GM21526 (cell line): ENCODE data around the gene C5.
"Not testable (repeated sequence)": the region's sequence is repeated elsewhere in the genome, so short reads cannot be mapped to it uniquely, and the experiment has no call there.

Experiments
- ATAC-seq: cut with Tn5 transposase; IDR thresholded peaks from one replicate; pipeline ENCODE4 v1.9.1; 2021; ENCODE audit warnings: moderate library complexity; ENCODE audit not compliant: unreplicated experiment, low FRiP score

The C5 gene

GRCh38 chr9:121050128-121050988 lies at the start of gene C5:
Gene C5, minus strand, starts transcription at chr9:121050275. Its CDS starts 29 bp downstream, at chr9:121050246.
- ATAC-seq: no peak

DNA sequence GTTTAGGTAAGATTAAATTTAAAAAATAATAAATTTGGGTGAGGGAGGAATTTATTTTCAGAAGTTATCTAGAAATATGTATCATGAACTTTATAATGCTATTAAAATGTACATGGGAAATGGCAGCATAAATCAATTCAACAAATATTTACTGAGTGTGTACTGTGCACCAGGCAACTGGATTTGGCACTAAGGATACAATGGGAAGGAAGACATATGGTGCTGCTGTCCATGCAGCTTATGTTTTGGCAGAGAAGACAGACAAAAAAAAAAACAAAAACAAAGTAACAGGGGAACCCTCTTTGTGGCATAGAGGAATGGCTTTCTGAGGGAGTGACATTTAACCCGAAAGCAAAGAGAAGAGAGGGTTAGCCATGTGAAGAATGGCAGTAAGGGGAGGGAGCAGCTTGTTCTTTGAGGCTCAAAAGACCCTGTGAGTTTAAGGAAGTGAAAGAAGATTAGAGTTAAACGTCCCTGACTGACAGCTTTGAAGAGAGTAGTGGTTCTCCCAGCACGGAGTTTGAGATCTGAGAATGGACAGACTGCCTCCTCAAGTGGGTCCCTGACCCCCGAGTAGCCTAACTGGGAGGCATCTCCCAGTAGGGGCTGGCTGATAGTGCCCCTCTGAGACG lies 48.6 kb upstream of the C5 start:
- ATAC-seq: no peak

DNA sequence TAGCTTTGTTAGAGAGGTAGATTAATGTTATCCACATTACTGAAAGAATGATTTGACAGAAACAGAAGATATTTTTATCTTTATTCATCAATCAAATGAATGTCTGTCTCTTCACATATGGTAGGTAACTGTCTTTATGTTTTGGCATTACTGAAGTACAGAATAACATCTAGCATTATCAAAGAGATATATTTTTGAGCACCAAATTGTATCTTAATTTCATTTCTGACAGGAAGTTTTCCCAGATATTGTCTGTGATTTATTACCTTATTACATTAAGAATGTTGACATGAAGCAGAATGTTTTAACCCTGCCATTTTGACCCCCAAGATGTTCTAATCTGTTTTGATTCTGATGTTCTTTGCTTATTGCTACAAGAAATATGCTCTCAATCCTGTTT lies 45.0 kb upstream of the C5 start:
- ATAC-seq: no peak

GRCh38 chr9:121090743-121091142 lies 40.7 kb upstream of the C5 start:
- not testable (repeated sequence) for ATAC-seq

DNA sequence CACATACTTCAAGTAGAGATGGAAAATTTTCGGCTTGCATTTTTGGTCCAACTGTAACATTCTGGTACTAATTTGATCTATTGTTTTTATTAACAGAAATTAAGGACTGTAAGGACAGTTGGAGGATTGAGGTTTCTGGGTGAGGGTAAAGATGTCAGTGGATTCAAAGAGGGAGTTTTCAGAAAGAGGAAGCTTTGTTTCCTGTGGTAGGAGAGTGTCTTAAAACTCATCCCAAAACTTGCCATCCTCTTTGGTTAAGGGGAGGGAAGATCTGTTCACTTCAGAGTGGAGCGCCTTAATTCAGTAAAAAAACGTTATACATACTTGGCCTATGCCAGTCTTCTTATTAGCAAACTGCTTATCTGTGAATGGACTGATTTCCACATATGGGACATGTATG lies 38.5 kb upstream of the C5 start:
- ATAC-seq: no peak

GRCh38 chr9:121085661-121086060 lies 35.6 kb upstream of the C5 start:
- ATAC-seq: no peak

- no peak for ATAC-seq
Measured at GRCh38 chr9:121082075-121082474, 32.0 kb upstream of the C5 start.

DNA sequence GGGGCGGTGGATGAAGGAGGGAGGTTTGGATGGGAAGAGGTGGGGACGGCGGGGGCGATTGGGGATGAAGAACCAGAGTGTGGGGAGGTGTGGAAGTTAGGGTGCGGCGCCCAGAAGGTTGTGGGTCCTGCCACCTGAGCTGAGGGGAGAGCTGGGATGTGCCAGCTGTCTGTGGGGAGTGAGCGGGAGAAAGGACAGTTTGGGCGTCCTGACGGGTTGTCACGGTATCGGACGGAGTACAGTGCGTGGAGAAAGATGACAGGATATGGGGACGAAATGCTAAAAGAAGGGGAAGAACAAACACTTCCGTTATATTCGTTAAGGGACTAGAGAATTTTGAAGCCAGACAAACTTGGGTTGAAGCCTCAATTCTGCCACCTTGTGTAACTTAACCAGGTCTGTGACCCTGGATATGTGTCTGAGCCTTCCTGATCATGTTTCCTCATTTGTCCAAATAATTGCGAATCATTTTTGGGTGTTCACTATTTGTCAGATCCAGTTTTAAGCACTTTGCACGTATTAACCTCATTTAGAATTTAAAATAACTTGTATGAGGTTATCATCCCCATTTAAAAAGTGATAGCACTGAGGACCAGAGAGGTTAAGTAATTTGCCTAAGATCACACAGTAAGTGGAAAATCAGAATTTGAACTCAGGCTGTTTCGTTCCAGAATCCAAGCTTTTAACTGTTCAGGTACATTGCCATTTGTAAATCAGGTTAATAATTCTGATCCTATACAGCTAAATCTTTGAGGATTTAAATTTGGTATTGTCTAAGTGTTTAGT lies 25.4 kb upstream of the C5 start:
- no peak for ATAC-seq

- peak; percentile 58 for ATAC-seq
Measured at GRCh38 chr9:121074370-121075250, 24.5 kb upstream of the C5 start, which contains the start of gene CNTRL. Gene CNTRL, plus strand, starts transcription at chr9:121074955. Its CDS starts 13,372 bp downstream, at chr9:121088327.

- no peak for ATAC-seq
Measured at GRCh38 chr9:121073038-121073437, 23.0 kb upstream of the C5 start.

DNA sequence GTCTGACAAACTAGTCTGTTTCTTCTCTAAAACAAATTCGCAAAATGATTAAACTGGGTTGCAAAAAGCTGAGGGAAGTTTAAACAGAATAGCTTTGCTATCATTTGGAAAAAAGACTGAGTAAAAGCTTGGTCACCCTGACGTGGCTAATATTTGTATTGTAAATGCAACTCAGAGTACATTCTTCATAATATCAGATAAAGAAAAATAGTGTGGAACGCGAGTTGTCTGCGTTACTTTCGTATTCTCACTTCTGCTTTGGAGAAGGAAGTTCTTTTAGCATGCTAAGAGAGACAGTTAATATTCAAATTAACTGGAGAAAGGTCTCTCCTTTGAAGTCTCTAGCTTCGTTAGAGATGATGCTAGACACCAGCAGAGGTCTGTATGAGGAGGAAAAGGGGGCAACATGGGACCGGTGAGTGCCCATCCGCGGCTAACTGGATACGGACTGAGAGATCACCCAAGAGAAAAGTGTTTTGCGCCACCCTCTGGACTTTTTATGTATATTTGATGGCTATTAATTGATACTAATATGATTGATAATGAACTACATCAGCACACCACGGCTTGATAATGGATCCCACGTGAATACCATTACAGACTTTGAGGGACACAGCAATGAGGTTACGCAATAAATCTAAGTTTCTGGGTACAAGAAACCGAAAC lies 21.8 kb upstream of the C5 start:
- ATAC-seq: no peak

DNA sequence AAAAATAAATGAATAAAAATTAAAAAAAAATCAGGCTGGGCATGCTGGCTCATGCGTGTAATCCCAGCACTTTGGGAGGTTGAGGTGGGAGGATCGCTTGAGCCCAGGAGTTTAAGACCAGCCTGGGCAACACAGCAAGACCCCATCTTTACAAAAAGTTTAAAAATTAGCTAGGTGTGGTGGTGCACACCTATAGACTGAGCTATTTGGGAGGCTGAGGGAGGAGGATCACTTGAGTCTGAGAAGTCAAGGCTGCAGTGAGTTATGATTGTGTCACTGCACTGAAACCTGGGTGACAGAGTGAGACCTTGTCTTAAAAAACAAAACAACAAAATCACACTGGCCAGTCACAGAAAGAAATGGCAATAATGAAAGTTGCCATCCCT lies 21.3 kb upstream of the C5 start:
- ATAC-seq: no peak

GRCh38 chr9:121069396-121069795 lies 19.3 kb upstream of the C5 start:
- no peak for ATAC-seq

- no peak for ATAC-seq
Measured at GRCh38 chr9:121067640-121068039, 17.6 kb upstream of the C5 start.

DNA sequence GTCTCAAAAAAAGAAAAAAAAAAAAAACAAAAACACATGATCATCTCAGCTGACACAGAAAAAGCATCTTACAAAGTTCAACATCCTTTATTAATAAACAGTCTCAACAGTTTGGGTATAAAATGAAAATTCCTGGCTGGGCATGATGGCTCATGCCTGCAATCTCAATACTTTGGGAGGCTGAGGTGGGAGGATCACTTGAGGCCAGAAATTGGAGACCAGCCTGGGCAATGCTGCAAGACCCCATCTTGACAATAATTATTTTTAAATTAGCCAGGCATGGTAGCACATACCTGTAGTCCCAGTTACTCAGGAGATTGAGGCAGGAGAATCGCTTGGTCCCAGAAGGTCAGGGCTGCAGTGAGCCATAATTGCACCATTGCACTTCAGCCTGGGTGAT lies 16.8 kb upstream of the C5 start:
- no peak for ATAC-seq

DNA sequence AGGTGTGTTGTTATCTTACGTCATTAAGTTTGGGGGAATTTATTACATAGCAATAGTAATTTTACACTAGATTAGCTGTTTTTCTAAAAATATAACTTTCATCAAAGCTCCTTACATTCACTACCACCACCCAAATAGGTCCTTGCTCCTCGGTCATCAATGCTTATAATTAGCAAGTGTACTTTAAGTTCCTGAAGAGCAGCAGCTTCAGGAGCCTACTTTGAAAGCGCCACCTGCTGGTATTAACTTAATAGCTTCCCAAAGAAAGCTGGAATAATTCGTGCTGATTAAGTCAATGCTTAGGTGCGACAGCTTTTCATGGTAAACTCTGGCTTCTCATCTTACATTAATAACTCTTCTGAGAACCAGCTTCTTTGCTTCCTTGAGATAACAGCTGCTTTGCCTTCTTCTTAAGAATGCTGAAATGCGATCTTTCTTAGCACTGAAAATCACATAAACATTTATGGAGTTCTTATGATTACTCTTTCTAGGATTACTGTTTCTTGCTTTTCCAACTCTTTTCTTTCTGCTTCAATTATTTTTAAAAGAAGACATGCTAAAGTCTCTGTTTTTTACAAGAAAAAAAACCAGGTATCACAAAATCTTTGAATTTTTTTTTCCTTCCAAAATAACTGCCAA lies 10.0 kb upstream of the C5 start:
- no peak for ATAC-seq

DNA sequence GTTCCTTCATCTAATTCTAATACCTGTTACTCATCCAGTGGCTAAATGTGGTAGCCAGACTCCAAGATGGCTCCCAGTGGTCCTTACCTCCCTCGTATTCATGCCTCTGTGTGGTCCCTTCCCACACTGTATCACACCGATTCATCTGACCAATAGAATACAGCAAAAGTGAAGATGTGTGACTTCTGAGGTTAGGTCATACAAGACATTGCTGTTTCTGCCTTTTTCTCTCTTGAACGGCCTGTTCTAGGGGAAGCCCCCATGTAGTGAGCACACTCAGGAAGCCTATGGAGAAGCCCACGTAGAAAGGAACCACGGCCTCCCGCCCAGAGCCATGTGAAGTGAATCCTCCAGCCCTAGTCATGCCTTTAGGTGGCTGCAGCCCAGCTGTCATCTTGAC lies 9.4 kb upstream of the C5 start:
- no peak for ATAC-seq

DNA sequence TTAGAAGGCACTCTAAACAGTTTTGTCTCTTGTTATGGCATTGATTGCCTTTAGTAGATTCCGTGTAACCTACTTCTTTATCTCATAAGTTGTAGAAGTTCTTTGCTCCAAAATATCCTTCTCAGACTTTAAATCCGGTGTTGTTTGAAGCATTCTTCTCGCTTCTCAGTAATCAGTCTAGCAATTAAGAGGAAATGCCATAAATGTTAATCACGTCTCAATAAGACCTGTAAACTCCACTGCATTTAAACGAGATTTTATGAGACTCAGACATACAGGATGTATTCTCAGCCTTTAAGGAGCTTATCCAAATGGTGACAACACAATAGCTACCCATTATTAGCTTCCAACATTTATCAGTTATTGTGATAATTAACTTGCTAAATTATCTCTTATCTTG lies 7.7 kb upstream of the C5 start:
- no peak for ATAC-seq

DNA sequence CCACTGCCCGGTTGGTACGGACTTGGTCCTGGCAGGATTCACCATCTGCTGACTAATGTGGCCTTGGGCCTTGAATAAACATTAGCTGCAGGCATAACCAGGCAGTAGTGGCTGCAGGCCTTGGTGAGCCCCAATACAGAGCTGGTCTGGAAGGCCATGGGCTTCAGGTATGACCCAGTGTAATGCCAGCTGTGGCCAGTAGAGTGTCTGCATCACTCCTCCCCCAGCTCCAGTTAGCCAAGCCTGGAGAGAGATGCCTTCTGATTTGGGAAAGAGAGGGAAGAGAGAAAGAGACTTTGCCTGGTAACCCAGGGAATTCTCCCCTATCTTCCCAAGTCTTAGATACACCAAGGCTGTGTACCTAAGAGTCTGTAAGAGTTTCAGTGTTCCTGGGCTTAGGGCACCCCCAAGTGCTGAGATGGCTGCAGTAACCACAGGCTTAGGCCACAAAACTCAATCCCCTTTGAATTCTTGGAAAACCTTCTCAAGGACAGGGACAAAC lies 5.6 kb upstream of the C5 start:
- no peak for ATAC-seq
